OCI-LY3 (cell line): ENCODE measurements around the gene XPNPEP2.

Source experiments
- H2AFZ ChIP-seq: fragments of 200-600, 300-600 bp; shearing (Covaris generic); 2 replicates; pipeline ENCODE4 v1.6.0; 2014; ENCODE audit warnings: antibody characterized with exemption, low read depth, low read length
- H3K27ac ChIP-seq: fragments of 200-600, 300-600 bp; sonication (generic); 2 replicates; pipeline ENCODE4 v1.5.1; 2014; ENCODE audit warnings: mild to moderate bottlenecking, low read length, moderate library complexity, mixed read lengths
- H3K27me3 ChIP-seq: fragments of 200-600, 300-600 bp; sonication (generic); 2 replicates; pipeline ENCODE4 v1.6.1; 2014; ENCODE audit warnings: low read depth, low read length, mixed read lengths
- H3K36me3 ChIP-seq: fragments of 200-600, 300-600 bp; sonication (generic); replicated peaks from 2 replicates; pipeline ENCODE3; 2014; ENCODE audit warnings: low read depth, low read length, mixed read lengths
- H3K4me1 ChIP-seq: fragments of 300-600, 200-600 bp; sonication (generic); 2 replicates; pipeline ENCODE4 v1.6.1; 2014; ENCODE audit warnings: low read length, mixed read lengths
- H3K4me2 ChIP-seq: fragments of 200-600, 300-600 bp; sonication (generic); 2 replicates; pipeline ENCODE4 v1.6.1; 2014; ENCODE audit warnings: low read length, mixed read lengths
- H3K4me3 ChIP-seq: fragments of 300-600, 200-600 bp; sonication (generic); 2 replicates; pipeline ENCODE4 v1.5.1; 2014; ENCODE audit warnings: antibody characterized with exemption, mild to moderate bottlenecking, low read length, moderate library complexity
- H3K79me2 ChIP-seq: fragments of 300-600, 200-600 bp; shearing (Covaris generic); 2 replicates; pipeline ENCODE4 v1.6.1; 2014; ENCODE audit warnings: mild to moderate bottlenecking, low read length, mixed read lengths
- H3K9ac ChIP-seq: fragments of 300-600, 200-600 bp; shearing (Covaris generic); 2 replicates; pipeline ENCODE4 v1.6.0; 2014; ENCODE audit warnings: mild to moderate bottlenecking, low read length, moderate library complexity
- H3K9me3 ChIP-seq: fragments of 200-600, 300-600 bp; shearing (Covaris generic); 2 replicates; pipeline ENCODE4 v1.6.1; 2014; ENCODE audit warnings: low read length, mixed read lengths; ENCODE audit not compliant: insufficient read depth
- H4K20me1 ChIP-seq: fragments of 200-600, 300-600 bp; sonication (generic); 2 replicates; pipeline ENCODE4 v1.6.1; 2016; ENCODE audit warnings: low read length, mixed read lengths; ENCODE audit not compliant: insufficient read depth
- CTCF ChIP-seq: fragments of 200-600, 300-600 bp; sonication (generic); IDR thresholded peaks from 2 replicates; pipeline ENCODE4 v1.5.1; 2014; ENCODE audit warnings: antibody characterized with exemption, low read length, low read depth
- EZH2phosphoT487 ChIP-seq: fragments of 200-600 bp; shearing (Covaris generic); IDR thresholded peaks from 2 replicates; pipeline ENCODE4 v1.6.1; 2018; ENCODE audit warnings: antibody characterized with exemption, mixed run types, low read depth

Gene XPNPEP2

GRCh38 chrX:129694805-129695204 lies 44.0 kb upstream of the XPNPEP2 start:
- H3K36me3 ChIP-seq = no peaks in the 10 kb centered on the region
- H3K4me2 ChIP-seq = no peak overlapping the region
- no peak overlapping the region for H3K27ac ChIP-seq
- H2AFZ ChIP-seq = no peak overlapping the region
- H3K79me2 ChIP-seq = no peaks in the 10 kb centered on the region
- TF ChIP-seq CTCF (no peak), EZH2phosphoT487 (no peak)
- H3K4me1 ChIP-seq = no peaks in the 10 kb centered on the region
- no peak overlapping the region for H3K9ac ChIP-seq
- H4K20me1 ChIP-seq = no peaks in the 10 kb centered on the region
- no peaks in the 10 kb centered on the region for H3K9me3 ChIP-seq
- no peaks in the 10 kb centered on the region for H3K27me3 ChIP-seq
- no peak overlapping the region for H3K4me3 ChIP-seq

- no peaks in the 10 kb centered on the region for H3K79me2 ChIP-seq
- H2AFZ ChIP-seq = no peak overlapping the region
- H3K9ac ChIP-seq = no peak overlapping the region
- TF ChIP-seq CTCF (no peak), EZH2phosphoT487 (no peak)
- H4K20me1 ChIP-seq = no peaks in the 10 kb centered on the region
- no peaks in the 10 kb centered on the region for H3K9me3 ChIP-seq
- H3K4me1 ChIP-seq = no peaks in the 10 kb centered on the region
- no peaks in the 10 kb centered on the region for H3K36me3 ChIP-seq
- no peak overlapping the region for H3K4me3 ChIP-seq
- no peaks in the 10 kb centered on the region for H3K27me3 ChIP-seq
- no peak overlapping the region for H3K27ac ChIP-seq
- H3K4me2 ChIP-seq = no peak overlapping the region
Measured at GRCh38 chrX:129695535-129695934, 43.2 kb upstream of the XPNPEP2 start.

GRCh38 chrX:129695937-129696336 lies 42.8 kb upstream of the XPNPEP2 start:
- Histone ChIP-seq H3K79me2 (no peaks in the 10 kb centered on the region), H3K9me3 (no peaks in the 10 kb centered on the region), H3K4me2 (no peak overlapping the region), H3K27me3 (no peaks in the 10 kb centered on the region), H3K9ac (no peak overlapping the region), H3K36me3 (no peaks in the 10 kb centered on the region), H3K4me1 (no peaks in the 10 kb centered on the region), H2AFZ (no peak overlapping the region), H3K4me3 (no peak overlapping the region), H3K27ac (no peak overlapping the region), H4K20me1 (no peaks in the 10 kb centered on the region)
- TF ChIP-seq EZH2phosphoT487 (no peak), CTCF (no peak)

- Histone ChIP-seq H3K9me3 (no peaks in the 10 kb centered on the region), H3K9ac (no peak overlapping the region), H3K36me3 (no peaks in the 10 kb centered on the region), H4K20me1 (no peaks in the 10 kb centered on the region), H3K4me1 (no peaks in the 10 kb centered on the region), H3K79me2 (no peaks in the 10 kb centered on the region), H3K4me2 (no peak overlapping the region), H3K27me3 (no peaks in the 10 kb centered on the region), H3K4me3 (no peak overlapping the region), H2AFZ (no peak overlapping the region), H3K27ac (no peak overlapping the region)
- no peak for TF ChIP-seq EZH2phosphoT487
- TF ChIP-seq CTCF = no peak
Measured at GRCh38 chrX:129696463-129697155, 42.2 kb upstream of the XPNPEP2 start.
